ENCODE results near the gene JPT2.
A peak's percentile ranks its signal among the peaks of the same experiment; 100 is the strongest.

Gene JPT2, protein sequence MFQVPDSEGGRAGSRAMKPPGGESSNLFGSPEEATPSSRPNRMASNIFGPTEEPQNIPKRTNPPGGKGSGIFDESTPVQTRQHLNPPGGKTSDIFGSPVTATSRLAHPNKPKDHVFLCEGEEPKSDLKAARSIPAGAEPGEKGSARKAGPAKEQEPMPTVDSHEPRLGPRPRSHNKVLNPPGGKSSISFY

DNA sequence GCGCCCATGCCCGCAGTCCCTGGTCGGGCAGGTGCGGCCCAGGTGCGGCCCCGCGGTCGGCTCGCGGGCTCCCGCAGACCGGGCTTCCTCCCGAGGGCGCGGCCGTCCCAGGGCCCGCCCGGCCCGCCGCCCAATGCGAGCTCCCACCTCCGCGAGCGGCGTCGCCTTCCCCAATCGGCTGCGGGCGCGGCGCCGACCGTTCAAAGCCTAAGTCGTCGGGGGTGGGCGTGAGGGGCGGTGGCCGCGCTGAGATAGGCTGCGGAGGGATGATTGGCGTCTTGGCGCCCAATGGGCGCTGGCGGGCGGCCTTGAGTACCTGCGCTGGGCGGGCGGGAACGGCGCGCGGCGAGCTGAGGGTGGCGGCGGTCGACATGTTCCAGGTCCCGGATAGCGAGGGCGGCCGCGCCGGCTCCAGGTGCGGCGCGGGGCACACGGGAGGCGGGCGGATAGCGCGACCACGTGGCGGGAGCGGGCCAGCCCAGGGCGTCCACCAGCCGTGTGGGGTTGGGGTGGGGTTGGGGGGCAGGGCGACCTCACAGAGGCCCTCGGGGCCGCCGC lies at the start of gene JPT2:
Gene JPT2, plus strand, starts transcription at position 338 of the 558 bp plus-strand sequence. Its CDS starts 34 bp downstream, at position 372.
- peak; percentile 98 for DNase-seq

DNA sequence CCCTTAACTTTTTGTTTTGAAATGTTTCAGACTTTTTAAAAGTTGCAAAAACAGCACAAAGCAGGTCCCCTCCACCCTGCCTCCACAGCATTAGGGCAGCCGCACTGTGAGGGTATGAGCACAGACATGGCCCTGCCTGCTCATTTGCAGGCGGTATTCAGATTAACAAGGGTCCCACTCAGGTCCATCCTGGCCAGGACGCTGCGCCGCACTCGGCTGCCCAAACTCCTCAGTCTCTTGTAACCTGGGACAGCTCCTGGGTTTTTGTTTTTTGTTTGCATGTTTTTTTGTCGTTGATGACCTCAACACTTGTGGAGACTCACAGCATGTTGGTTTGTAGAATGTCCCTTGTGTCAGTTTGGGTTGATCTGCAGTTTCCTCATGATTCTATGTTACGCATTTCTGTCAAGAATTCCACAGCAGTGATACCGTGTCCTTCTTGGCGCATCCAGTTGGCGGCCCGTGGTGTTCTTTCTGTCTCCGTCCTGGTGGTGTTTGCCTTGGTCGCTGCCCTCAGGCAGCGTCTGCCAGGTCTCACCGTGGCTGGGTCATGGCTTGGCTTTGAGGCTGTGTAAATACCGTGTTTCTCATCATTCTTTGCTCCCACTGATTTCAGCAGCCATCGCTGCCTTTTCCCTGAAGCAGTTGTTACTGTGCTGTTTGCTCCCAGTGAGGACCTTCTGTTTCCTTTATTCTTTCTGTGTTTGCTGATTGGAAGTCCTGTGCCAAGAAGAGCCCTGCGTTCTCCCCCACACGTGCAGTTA lies 47.4 kb upstream of the JPT2 start:
- DNase-seq, result no peak

DNA sequence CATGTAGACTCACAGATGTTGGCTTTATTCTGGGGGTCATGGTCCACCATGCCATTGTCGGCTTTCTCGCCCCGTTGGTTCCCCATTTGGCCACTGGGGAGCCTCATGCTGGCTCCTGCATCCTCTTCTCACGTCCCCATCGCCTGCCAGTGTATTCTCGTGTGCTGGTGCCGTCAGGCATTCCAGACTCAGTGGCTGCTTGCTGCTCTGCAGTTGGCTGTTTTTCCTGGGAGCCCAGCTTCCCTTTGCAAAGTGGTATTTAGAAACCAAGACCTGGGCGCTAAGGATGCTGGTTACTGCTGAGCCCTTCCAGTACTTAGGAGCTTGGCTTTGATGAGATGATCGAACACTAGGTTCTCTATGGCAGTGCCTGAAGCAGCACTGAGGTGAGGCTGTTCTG lies 46.8 kb upstream of the JPT2 start:
- DNase-seq, result no peak

DNA sequence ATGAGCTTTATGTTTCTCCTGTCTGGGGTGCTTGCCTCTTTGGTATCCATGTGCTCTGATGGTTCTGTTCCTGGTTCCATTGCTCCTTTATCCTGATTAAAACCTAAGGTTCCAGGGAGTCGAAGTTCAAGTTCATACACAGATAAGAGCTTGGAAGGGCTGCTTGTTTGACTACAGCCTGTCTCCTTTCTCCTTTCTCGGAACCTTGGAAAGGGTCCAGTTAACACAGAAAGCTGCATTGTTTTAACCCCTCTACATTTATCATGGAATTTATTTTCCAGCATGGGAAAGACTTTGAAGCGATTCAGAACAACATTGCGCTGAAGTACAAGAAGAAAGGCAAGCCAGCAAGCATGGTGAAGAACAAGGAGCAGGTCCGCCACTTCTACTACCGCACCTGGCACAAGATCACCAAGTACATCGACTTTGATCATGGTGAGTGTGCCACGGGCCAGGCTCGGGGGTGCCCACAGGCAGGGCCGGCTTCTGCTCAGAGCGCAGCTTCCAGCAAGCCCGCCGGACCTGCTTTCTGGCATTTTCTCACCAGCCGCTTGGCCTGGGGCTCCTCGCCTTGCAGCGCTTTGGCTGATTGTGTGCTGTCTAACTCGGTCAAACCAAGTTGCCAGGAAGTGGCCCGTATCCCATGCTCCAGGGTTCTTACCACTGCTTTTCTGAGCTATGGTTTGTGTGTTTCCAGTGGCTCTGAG lies 46.0 kb upstream of the JPT2 start:
- no peak for DNase-seq

DNA sequence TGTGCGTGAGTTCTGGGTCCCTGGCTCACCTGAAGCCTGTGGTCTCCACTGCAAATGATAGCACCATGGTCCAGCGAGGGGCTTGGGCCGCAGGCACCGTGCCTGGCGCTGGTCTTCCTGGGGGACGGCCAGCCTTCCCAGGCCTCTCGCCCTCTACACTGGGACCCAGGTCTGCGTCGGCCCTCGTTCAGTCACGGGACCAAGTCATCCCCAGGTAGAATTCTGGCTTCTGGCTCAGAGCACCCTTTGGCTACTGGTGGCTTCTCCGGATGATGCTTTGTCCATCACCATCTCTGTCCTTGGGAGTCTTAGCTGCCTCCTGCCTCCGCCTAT lies 45.5 kb upstream of the JPT2 start:
- no peak for DNase-seq

DNA sequence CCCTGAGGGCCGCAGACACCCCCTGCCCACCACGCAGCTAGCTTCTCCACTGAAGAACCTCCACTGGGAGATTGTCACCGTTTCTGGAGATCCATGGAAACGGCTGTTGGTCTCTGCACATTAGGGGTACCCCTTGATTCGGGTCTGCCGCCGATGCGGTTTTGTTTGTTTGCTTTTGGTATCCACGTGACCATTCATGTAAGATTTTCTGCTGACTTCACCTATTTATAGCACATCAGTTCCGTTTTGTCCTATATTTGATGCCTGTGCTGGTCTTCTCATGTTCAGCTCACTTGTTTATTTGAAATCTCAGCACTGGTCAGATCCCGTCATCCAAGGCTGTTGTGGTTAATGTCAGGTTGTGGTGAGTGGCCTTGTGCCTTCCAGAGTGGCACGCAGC lies 44.8 kb upstream of the JPT2 start:
- no peak for DNase-seq

DNA sequence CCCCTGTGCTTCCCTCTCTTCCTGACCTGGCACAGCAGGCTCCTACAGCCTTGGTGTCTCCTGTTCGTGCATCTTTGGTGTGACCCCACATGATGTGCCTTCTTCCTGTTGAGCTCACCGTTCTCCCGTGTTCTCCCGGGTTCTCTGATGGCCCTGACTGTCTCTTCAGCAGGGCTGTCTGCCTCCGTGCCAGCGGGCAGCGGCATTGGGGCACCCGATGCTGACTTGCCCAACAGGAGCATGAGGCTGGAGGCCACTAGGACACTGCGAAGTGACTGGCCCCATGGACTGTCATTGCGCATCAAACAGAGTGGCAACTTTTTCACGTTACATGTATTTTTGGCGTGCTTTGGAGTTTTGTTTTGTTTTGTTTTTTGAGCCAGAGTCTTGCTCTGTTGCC lies 43.5 kb upstream of the JPT2 start:
- DNase-seq, result no peak

DNA sequence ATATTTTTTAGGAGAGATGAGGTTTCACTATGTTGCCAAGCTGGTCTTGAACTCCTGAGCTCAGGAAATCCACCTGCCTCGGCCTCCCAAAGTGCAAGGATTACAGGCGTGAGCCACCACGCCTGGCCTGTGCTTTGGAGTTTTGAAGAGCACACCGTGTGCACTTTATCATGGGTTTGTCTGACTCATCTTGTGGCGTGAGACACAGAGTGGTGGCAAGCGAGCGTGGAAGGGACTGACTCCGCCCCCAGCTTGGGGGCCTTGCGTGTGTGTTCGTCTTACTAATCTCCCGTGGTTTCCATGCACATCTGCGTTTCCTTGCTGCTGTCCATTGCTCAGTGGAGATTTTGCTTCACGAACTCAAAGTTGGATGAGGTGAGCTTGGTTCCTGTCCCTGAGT lies 43.0 kb upstream of the JPT2 start:
- no peak for DNase-seq

DNA sequence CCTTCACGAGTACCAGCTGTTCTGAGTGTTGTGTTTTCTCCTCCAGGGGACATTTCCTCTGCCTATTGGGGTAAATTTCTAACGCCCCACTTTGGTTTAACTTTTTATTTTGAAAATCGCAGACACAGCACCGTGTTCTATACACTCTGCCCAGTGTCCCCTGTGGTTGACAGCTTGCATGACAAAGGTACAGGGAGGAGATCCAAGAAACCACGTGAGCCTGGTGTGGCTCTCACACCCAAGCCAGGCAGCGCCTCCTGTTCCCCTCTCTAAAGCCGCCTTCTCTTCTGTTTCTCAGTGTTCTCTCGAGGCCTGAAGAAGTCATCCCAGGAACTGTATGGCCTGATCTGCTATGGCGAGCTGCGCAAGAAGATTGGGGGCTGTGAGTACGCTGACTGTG lies 40.6 kb upstream of the JPT2 start:
- DNase-seq, result no peak

DNA sequence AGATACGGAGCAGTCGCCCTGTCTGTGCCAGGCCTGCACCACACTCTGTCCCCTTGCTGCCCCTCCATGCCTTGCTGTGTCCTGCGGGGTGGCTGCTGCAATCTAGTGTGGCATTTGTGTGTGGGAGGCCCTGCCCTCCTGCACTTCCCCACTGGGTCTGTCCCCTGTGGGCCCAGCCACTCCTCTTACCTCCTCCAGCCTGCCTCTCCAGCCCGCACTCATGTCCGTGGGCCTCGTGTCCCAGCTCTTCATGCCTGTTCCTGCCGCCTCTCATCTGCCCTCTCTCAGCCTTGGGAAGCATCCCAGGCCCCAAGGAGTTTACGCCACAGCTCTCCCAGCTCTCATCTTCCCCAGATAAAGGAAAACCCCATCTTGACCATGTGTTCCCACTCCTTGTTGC lies 39.3 kb upstream of the JPT2 start:
- DNase-seq, result no peak

DNA sequence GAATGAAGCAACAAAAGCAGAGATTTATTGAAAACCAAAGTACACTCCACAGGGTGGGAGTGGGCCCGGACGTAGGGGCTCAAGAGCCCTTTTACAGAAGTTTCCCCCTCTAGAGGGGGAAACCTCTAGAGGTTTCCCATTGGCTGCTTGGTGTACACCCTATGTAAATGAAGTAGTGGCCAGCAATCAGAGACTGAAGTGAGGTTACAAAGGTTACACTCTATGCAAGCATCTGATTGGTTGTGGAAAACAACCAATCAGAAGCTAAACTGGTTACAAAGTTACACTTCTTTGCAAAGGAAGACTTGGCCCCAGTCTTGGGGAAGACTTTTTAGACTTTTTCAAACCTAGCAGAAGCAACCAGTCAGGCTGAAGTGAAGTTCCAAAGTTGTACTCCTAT lies 38.8 kb upstream of the JPT2 start:
- no peak for DNase-seq

DNA sequence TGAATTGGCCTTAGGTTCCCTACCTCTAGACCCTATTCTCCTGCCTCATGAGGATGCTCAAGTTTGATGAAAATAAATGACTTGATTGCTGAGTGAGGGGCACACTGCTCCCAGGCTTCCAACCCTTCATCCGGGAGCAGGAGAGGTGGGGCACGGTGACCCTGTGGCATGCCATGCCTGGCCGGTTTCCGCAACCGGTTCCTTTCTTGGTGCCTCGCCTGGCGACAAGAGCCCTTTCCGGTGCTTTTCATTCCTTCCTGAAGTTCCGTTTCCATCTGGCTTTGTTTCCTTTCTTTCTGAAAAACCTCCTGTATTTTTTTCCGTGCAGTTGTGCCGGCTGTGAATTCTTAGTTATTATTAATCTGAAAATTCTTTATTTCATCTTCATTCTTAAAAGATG lies 38.2 kb upstream of the JPT2 start:
- DNase-seq, result no peak

DNA sequence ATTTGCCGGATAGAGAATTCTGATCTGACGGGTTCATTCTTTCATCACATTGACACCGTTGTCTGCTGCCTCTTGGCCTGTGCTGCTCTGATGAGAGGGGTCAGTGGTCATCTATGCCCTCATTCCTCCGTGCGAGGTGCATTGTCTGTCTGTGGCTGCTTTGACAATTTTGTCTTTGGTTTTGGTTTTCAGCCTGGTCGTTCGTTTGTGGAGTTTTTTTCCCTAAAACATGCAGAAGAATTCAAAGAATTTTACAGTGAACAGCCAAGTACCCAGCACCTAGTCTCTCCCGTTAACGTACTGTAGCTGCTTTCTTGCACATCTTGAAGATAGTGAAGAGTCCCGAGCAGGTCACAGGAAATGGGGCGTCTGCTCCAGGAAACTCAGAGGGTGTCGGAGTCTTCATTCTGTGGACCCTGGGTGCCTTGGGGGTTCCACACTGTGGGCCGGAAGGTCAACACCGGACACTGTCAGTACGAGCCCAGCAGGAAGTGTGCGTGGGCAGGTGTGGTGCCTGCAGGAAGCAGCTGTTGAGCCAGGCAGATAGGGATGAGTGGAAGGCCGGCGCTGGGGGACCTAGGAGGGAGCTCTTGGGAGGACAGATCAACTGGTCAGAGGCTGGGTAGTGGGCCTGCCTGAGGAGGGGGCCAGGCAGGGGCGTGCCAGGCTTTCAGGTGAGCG lies 37.7 kb upstream of the JPT2 start:
- DNase-seq, result no peak

DNA sequence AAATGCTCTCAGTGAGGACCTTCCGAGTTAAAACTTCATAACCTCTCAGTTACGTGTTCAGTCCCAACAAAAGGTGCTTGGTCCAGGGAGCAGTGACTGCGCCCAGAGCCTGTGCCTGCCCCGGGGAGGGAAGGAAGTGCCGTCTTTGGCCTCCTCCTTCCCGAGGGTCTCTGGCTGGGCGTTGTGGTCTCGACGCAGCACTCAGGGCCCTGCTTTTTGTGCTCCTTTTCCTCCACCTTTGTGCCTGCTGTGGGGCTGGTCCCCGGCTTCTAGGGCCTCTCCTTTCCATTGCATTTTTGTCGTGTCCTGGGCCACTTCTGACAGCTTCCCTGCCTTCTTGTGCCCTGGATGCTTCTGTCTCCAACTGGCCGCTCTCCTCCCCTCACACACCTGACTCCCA lies 36.8 kb upstream of the JPT2 start:
- no peak for DNase-seq

DNA sequence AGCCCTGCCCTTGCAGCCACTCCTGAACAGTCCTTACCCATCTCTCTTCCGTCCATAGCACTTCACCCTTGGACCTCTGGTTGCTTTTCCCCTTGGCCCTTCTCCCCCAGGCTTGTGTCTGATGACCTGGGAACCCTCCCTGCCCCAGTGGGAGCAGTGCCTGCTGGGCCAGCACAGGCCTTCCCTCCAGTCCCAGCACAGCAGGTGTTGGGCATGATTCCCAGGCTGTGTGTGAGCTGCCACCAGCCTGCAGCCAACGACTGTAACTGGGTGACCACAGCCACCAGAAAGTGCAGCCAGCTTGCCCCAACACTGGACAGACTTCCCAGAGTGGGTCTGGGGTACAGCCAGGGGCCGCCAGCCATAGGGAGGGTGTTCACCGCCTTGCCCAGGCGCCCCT lies 35.9 kb upstream of the JPT2 start:
- no peak for DNase-seq

DNA sequence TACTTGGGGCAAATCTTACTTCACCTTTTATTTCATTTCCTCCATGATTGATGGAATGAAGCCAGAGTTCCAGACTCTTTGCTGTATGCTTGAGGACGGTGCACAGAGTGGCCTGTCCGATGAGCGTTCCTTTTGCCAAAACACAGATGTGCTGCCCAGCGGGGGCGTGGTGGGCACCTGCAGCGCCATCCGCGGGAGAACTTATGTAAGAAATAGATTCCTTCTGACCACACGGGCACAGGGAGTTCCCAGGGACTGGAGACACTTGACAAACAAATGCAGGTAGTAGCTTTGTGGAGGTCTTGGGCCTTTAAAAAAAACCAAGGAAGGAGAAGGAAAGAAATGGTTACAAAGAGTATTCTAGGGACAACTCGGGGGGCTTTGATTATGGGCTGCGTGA lies 35.3 kb upstream of the JPT2 start:
- no peak for DNase-seq

DNA sequence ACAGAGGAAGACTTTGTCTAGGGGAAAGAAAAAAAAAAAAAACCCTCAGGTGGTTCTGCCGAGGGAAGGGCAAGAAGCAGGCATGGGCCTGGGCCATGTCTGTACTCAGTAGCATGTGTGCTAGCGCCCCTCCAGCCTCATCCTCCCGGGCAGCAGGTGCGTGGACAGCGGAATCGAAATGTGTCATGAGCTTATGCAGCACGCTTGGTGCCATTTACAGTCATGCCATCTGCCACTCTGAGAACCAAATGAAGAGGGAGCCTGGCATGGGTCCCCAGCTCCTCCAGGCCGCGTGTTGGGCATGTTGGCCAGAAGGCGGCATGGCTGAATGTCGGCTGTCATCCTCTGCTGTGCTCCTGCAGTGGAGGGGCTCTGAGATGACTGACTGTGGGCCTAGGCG lies 34.6 kb upstream of the JPT2 start:
- DNase-seq, result no peak

DNA sequence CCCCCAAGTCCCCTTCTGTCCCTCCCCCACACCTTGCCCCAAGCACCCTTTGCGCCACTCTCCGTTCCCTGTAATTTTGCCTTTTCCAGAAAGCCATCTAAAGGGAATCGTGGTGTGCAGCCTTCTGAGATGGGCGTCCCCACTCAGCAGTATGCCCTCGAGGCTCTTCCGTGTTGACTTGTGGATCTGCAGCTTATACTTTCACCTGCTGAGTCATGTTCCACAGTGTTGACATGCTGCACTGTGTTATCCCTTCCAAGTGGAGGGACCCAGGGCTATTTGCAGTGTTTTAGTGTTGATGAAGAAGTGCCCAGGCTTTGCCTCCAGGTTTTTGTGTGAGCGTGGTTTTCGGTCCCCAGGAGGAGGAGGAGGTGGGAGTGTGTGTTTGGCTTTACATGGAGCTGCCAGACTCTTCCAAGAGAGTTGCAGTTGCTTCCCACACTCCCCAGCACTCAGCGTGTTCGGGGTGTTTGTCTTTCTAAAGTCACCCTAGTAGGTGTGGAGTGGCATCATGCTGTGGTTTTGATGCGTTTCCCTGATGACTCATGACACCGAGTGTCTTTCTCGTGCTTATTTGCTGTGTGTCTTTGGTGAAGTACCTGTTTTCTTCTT lies 32.1 kb upstream of the JPT2 start:
- DNase-seq, result peak; percentile 19

DNA sequence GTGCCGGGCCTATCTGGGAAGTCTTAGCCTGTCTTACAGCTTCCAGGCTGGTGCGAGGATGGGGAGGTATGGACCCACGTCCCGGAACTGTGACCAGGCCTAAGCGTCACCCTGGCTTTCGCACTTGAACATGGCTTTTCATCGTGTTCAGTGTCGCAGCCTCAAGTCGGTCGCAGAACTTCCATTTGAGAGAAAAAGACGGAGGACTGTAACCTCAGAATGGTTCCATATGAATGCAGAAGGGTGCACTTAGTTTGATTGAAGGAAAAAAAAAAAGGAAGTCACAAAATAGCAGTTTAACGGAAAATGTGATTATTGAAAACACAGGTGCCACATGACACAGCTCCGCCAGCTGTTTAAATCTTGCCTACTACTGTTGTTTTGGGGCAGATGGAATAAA lies 30.2 kb upstream of the JPT2 start:
- DNase-seq, result no peak

DNA sequence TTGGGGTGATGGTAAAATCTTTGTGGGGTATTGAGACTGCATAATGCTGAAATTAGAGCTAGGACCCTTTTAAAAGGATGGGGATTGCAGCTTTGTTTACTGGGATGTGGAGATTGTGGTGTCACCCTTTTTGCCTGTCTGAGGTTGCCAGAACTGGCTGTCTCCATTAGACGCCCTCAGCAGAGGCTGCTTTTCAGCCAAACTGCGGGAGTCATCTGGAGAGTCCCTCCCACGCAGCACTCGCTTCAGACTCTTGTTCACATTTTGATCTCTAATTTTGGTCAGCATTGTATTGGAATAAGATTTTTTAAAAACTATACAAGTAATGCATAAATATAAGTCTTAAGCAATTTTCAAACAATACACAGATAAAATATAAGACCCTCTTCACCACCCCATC lies 27.9 kb upstream of the JPT2 start:
- DNase-seq, result no peak

DNA sequence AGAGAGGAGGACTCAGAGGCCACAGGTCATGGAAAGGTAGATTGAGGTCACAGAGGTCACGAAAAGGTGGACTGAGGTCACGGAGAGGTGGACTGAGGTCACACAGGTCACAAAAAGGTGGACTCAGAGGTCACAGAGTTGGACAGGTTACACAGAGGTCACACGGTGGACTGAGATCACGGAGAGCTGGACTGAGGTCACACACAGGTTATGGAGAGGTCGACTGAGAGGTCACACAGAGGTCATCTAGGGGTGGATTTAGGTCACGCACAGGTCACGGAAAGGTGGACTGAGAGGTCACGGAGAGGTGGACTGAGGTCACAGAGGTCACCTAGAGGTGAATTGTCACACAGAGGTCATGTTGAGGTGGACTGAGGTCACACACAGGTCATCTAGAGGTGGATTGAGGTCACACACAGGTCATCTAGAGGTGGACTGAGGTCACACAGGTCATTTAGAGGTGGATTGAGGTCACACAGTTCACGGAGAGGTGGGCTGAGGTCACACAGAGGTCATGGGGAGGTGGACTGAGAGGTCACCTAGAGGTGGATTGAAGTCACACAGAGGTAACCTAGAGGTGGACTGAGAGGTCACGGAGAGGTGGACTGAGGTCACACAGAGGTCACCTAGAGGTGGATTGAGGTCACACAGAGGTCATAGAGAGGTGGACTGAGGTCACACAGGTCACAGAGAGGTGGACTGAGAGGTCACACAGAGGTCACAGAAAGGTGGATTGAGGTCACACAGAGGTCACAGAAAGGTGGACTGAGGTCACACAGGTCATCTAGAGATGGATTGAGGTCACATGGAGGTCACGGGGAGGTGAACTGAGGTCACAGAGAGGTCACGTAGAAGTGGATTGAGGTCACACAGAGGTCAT lies 26.7 kb upstream of the JPT2 start:
- DNase-seq, result no peak

DNA sequence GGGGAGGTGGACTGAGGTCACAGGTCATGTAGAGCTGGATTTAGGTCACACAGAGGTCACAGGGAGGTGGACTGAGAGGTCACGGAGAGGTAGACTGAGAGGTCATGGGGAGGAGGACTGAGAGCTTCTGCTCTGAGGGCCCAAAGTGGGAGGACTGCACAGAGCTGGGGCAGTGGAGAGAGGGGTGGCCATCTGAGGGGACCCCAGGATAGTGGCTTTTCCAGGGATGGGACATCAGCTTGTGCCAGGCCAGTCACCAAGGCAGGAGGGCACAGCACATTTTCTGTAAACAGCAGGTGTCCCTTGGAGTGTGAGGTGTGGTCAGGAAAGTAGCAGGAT lies 26.1 kb upstream of the JPT2 start:
- no peak for DNase-seq
